ENCODE data around the gene MTMR6.
"Not testable (repeated sequence)": the region's sequence is repeated elsewhere in the genome, so short reads cannot be mapped to it uniquely, and the experiment has no call there.

The MTMR6 gene

DNA sequence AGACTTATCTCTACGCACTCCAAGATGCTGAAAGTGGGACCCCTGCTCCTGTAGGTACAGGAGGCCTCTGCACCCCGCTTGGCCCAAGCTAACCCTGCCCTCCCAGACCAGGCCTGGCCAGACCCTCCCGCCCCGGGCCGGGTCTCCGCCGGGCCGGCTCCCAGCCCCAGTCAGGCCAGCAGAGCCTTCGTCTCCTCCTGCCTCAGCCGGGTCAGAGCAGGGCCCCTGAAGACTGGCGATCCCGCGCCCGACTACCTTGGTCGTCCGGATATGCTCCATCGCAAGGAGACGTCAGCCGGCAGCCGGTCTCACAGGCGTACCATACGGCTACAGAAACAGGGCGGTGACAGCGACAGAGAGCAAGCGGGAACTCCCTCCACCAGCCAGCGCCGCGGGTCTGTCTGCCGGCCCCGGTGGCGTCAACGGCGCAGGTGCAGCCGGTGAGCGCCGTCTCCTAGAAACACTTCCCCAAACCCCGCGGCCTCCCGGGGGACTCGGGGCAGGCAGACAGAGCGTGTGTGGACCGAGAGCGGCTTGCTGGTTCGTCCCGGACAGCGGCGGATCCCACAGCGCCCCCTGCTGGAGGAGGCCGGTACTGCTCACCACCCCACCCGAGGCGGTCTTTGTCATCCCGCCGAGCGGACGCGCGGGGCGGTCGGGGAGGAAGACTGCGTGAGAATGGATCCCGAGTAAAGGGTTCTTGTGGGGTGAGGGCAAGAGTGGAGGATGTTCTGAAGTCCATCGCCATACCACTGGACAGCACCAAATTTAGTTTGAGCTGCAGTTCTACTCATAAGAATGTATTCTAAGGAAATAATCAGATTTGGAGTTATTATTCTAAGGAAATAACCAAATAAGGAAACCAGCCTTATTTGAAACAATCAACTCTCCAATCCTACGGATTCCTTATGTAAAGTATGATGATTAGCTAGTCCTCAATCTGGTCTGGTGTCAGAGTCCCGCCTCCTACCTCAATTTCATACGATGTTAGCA, at the start of gene MTMR6:
Gene MTMR6, minus strand, starts transcription at position 520 of the 993 bp plus-strand sequence. Its CDS starts 241 bp downstream, at position 279.
- TF ChIP-seq, protein P1, sequence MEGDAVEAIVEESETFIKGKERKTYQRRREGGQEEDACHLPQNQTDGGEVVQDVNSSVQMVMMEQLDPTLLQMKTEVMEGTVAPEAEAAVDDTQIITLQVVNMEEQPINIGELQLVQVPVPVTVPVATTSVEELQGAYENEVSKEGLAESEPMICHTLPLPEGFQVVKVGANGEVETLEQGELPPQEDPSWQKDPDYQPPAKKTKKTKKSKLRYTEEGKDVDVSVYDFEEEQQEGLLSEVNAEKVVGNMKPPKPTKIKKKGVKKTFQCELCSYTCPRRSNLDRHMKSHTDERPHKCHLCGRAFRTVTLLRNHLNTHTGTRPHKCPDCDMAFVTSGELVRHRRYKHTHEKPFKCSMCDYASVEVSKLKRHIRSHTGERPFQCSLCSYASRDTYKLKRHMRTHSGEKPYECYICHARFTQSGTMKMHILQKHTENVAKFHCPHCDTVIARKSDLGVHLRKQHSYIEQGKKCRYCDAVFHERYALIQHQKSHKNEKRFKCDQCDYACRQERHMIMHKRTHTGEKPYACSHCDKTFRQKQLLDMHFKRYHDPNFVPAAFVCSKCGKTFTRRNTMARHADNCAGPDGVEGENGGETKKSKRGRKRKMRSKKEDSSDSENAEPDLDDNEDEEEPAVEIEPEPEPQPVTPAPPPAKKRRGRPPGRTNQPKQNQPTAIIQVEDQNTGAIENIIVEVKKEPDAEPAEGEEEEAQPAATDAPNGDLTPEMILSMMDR (IDR thresholded peaks at IDR 0.05; ENCODE audit: insufficient read depth, missing control alignments) = peak; percentile 83
- DNase-seq (ENCODE audit: insufficient read length, low spot score) = peak; percentile 88
- FAIRE-seq = no peak

DNA sequence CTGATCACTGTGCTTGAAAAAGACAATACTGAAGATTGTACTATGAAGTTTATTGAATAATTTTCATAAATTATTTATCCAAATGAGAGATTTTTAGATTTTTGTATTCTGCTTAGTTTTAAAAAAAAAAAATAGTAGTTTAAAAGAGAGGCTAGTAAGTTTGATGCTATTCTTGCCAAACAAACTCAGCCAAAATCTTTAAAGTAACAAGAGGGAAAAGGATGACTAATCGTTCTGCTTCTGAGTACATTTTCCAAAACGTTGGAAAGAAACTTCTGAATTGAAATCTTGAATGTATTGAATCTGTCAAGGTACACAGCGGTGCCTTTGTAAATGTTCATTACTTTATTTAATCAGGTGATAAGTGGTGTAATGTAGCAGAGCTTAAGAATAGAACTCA, 48.6 kb upstream of the MTMR6 start:
- no peak for FAIRE-seq
- TF ChIP-seq, protein P1 (IDR thresholded peaks at IDR 0.05; ENCODE audit: insufficient read depth, missing control alignments) = no peak
- no peak for DNase-seq (ENCODE audit: insufficient read length, low spot score)

- no peak for DNase-seq (ENCODE audit: insufficient read length, low spot score)
- TF ChIP-seq, protein P1 (IDR thresholded peaks at IDR 0.05; ENCODE audit: insufficient read depth, missing control alignments) = no peak
- FAIRE-seq = no peak
These were observed 43.3 kb upstream of the MTMR6 start for GRCh38 chr13:25330541-25330940.

DNA sequence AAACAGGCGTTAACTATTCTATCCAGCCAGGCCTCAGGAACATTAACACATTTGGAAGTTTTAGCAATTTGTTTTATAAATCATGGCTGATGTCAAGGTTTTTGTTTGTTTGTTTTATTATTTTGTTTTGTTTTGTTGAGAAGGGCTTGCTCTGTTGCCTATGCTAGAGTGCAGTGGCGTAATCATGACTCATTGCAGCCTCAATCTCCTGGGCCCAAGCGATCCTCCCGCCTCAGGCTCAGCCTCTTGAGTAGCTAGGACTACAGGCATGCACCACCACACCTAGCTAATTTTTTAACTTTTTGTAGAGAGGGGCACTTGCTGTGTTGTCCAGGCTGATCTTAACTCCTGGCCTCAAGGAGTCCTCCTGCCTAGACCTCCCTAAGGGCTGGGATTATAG, 42.4 kb upstream of the MTMR6 start:
- no peak for FAIRE-seq
- no peak for DNase-seq (ENCODE audit: insufficient read length, low spot score)
- TF ChIP-seq, protein P1 (IDR thresholded peaks at IDR 0.05; ENCODE audit: insufficient read depth, missing control alignments) = no peak

GRCh38 chr13:25324100-25324499, 36.8 kb upstream of the MTMR6 start:
- TF ChIP-seq, protein P1 (IDR thresholded peaks at IDR 0.05; ENCODE audit: insufficient read depth, missing control alignments) = no peak
- DNase-seq (ENCODE audit: insufficient read length, low spot score) (no peak), FAIRE-seq (no peak)

DNA sequence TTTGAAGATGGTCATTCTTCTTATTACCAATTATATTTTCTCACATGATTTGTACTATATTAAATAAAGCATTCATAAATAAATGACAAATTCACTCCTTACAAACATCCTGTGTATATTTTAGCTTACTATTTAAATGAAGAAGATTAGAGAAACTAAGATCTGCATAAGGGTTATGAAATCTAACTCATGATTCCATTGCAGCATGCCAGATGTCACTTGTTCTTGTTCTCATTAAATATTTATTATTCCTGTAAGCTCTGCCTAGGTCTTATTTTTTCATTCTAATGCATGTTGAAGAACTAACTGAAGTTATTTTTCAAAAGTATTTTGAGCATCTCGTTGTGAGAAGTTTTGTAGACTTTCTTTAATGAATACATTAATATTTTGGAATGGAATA, 32.5 kb upstream of the MTMR6 start:
- TF ChIP-seq, protein P1 (IDR thresholded peaks at IDR 0.05; ENCODE audit: insufficient read depth, missing control alignments) = no peak
- DNase-seq (ENCODE audit: insufficient read length, low spot score) (no peak), FAIRE-seq (no peak)

DNA sequence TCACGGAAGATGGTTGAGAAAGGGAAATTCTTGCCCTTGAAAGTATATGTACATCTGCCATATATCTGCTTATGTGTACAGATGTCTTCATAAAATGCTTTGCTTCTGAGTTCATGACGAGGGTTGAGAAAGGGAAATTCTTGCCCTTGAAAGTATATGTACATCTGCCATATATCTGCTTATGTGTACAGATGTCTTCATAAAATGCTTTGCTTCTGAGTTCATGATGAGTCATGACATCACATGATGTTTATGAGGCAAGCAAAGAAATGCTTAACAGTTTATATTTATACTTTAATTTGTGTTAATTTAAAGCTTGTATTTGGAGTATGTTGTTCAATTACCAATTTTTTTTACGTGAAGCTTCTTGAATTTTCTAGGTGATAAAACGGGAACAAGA, 31.7 kb upstream of the MTMR6 start:
- not testable (repeated sequence) for DNase-seq (ENCODE audit: insufficient read length, low spot score)
- peak; percentile 93 for FAIRE-seq

Measured in D721Med (cell line).